NCI-H69 (cell line): ENCODE data around the gene APLNR.

Experiments used
- DNase-seq: peaks from one replicate; lab custom pipeline; 2025; lab: John Stamatoyannopoulos, UW

Gene APLNR

DNA sequence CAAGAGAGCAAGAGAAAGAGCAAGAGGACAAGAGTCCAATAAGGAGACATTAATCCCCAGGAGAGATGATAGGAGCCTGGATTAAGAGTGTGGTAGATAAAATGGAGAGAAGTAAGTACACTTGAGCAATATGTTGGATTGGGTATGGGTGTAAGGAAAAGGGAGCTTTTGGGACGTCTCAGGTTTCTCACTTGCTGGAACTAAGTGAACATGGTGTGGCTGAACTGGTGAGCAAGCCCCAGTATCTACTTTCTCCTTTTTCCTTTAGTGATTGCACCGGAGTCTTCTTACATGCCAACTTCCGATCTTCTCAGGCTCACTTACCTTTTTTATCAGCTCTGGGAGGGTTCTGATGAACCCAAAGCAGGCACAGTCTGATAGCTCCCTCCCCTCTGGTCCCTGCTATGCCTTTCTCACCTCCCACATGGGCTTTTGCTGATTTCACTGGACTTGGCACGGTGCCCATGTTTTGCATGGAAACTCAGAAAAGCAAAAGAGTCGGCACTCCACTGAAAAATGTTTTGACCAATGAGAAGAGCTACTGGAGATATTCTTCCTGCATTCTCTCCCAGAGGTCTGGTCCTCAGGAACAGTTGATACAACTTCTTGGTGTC, 14.5 kb upstream of the APLNR start:
- DNase-seq, result peak; percentile 17

DNA sequence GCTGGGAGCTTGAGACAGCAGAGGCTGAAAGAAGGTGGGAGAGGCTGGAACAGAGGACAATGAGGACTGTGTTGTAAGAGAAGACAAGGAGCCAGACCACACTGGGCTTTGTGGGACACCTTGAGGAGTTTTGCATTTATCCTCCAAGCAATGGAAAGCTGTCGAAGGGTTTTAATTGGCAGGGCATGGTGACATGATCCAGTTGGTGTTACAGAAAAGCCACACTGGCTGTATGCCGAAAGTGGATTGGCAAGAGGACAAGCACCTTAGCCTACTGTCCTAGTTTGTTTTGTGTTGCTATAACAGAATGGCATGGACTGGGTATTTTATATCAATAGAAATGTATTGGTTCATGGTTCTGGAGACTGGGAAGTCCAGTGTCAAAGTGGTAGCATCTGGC, 14.0 kb upstream of the APLNR start:
- DNase-seq, result no peak

GRCh38 chr11:57249384-57250319, 12.6 kb upstream of the APLNR start:
- DNase-seq, result peak; percentile 49

DNA sequence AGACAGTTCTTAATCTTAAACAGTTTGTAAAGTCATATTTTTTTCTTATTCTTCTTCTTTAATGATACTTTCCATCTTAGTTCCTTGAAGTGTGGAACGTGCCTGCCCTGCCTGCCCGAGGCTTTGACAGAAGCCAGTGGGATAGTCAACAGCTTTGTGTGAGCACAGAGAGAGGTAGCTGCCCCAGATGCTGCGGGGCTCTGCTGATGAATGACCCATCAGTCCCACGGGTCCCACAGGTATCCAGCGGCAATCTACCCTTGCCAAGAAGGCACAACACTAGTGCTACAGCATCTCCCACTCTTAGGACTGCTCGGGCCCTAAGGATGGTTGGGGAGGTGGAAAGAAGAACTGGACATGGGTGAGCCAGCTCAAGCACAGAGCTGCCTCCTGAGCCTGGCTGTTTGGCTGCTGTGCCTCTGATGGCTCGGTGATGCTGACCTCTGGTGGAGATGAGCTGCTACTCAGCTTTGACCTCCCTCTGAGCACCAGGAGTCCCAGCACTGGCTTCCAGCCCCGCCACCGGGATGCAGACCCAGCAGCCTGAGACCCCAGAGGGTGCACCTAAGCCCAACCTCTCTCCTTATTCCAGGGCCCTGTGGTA, 11.8 kb upstream of the APLNR start:
- peak; percentile 34 for DNase-seq

GRCh38 chr11:57244911-57245310, 7.9 kb upstream of the APLNR start:
- DNase-seq, result no peak

- no peak for DNase-seq
Observed at GRCh38 chr11:57241353-57241972, 4.4 kb upstream of the APLNR start.

- no peak for DNase-seq
Observed at GRCh38 chr11:57240757-57241156, 3.7 kb upstream of the APLNR start.

- no peak for DNase-seq
Observed at GRCh38 chr11:57240007-57240406, 3.0 kb upstream of the APLNR start.

GRCh38 chr11:57239348-57239747, 2.3 kb upstream of the APLNR start:
- DNase-seq, result no peak

DNA sequence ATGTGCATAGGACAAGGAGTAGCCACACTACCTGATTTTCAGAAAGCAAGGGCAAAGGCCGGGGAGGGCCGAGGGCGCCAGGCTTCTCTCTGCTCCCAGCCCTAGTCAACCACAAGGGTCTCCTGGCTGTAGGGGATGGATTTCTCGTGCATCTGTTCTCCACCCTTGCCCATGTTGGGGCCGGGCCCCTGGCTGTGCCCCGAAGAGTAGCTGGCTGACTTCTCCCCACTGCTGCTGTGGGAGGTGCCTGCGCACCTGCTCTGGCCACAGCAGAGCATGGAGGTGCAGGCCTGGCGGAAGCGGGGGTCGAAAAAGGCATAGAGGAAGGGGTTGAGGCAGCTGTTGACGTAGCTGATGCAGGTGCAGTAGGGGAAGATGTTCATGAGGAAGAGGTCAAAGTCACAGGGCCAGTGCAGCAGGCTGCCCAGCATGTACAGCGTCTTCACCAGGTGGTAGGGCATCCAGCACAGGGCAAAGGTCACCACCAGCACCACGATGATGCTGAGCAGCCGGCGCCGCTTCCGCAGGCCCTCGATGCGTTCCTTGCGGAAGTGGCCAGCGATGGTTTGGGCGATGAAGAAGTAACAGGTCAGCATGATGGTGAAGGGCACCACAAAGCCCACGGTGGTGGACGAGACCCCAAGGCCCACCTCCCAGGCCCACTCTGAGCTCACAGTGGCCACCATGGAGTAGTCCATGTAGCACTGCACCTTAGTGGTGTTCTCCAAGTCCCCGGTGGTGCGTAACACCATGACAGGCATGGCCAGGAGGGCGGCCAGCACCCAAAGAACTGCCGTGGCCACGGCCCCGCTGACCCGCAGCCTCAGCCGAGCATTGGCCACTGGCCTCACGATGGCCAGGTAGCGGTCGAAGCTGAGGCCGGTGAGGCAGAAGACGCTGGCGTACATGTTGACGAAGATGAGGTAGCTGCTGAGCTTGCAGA, 1.0 kb downstream of the APLNR start:
- DNase-seq, result no peak

GRCh38 chr11:57233702-57234101, 3.3 kb downstream of the APLNR start:
- DNase-seq, result no peak

DNA sequence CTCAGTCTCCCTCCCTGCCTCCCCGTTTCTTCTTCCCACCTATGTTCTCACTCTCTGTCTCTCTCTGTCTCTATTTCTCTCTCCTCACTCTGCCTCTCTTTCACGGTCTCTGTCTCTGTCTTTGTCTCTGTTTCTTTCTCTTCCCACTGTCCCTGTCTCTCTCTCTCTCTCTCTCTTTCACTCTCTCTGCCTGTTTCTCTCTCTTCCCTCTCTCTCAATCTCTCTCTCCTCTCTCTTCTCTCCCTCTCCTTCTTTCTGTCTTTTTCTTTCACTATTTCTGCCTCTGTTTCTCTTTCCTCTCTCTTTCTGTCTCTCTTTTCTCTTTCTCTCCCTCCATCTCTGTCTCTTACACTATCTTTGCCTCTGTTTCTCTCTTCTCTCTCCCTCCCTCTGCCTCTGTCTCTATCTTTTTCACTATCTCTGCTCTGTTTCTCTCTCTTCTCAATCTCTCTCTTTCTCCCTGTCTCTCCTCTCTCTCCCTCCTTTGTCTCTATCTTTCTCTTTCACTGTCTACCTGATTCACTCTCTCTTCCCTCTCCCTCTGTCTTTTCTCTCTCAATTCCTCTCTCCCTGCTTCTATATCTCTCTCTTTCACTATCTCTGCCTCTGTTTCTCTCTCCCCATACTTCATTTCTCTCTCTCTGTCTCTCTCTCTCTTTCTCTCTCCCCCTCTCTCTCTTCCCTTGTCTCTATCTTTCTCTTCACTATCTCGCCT, 5.4 kb downstream of the APLNR start:
- no peak for DNase-seq

- no peak for DNase-seq
Observed at GRCh38 chr11:57230791-57231538, 6.1 kb downstream of the APLNR start.

DNA sequence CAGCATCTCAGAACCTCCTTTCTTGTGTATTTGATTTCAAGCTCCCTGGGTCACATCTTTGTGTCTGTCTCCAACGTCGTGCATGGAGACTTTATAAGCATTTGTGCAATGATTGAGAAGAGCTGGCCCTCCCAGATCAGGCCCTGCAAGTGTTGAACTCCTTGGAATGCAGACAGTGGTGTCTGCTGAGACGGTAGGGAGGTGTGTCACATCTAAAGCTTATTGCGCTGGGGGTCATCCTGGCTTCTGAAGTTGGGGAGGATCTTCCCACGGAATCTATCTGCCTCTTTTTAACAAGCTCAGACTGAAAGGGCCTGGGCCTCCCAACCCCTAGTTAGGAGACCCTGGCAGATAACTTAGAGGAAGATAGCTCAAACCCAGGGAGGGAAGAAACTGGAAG, 6.7 kb downstream of the APLNR start:
- no peak for DNase-seq

- DNase-seq, result no peak
Observed at GRCh38 chr11:57228600-57228999, 8.4 kb downstream of the APLNR start.

DNA sequence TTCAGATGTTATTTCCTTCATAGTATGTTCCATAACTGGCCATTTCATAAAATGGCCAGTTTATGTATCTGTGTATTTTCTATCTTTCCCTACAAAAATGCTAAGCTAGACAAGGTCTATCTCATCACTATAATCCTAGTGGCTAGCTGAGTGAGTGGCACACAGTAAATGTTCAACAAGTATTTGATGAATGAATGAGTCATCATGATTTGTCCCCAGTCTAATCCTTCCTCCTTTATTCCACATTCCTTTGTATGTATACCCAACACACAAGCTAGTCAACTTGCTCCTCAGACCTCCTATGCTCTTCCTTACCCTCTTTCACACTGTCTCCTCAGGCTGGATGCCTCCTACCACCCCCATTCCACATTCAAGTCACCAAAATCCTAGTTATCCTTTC, 12.5 kb downstream of the APLNR start:
- no peak for DNase-seq

- DNase-seq, result no peak
Observed at GRCh38 chr11:57224128-57224527, 12.9 kb downstream of the APLNR start.

- DNase-seq, result no peak
Observed at GRCh38 chr11:57223601-57224000, 13.4 kb downstream of the APLNR start.

DNA sequence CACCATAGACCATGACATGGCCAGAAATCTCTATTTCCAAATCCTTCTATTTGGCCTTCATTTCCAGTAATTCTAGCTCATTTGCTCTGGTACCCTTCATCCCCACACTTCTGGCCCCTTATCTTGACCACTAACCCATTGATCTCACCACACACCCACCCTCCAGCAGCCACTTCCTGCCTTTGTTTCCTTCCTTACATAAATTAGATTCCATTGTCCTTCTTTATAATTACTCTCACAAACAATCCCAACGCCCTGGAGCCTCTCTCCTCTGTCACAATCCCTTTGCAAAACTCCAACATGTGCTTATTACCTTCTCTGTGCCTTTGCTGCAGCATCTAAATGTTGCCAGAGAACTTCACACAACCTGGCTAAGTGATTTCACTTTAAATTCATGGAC, 14.8 kb downstream of the APLNR start:
- no peak for DNase-seq

GRCh38 chr11:57219021-57219627, 17.9 kb downstream of the APLNR start:
- no peak for DNase-seq
